Activated CD8-positive, alpha-beta memory T cell treated with anti-CD3 and anti-CD28 coated beads for 36 hours (primary cell): ENCODE results near the gene TBC1D2B. TPM values are rescaled to one million over a fixed set of nuclear protein-coding genes. Genes with fewer than 3 reads are reported as not detected.

Source experiments
- CTCF ChIA-PET: fragments of 350-600 bp; sonication (Branson Sonifier 250); formaldehyde crosslinking; loops from one replicate; lab custom pipeline; 2021; ENCODE audit warnings: antibody characterized with exemption; lab: Charles Lee
- POLR2A ChIA-PET: fragments of 350-600 bp; sonication (Branson Sonifier 250); formaldehyde crosslinking; loops from one replicate; lab custom pipeline; 2021; ENCODE audit warnings: antibody characterized with exemption; lab: Charles Lee
- total RNA-seq, 2 experiments: library from RNA; stranded (reverse); gene quantifications; one replicate each; pipeline ENCODE4 v1.2.3, GENCODE V29; 2021

Gene TBC1D2B
- total RNA-seq, 2 experiments from 2014 or later: 43.0 to 45.3 TPM

- POLR2A ChIA-PET: interaction anchor here (0.8 kb wide), 1 partner anchor 15 kb away, joined by 3 read pairs; no protein-coding TSS in a partner anchor
- CTCF ChIA-PET: interaction anchor here (1.2 kb wide), 1 partner anchor 30 kb away, joined by 5 read pairs; no protein-coding TSS in a partner anchor
Measured at GRCh38 chr15:78065284-78065872, 12.1 kb downstream of the TBC1D2B start.

- POLR2A ChIA-PET: no interaction called here
- CTCF ChIA-PET: no interaction called here
Measured at GRCh38 chr15:78064544-78064943, 13.0 kb downstream of the TBC1D2B start.

GRCh38 chr15:78063970-78064385 is 13.5 kb downstream of the TBC1D2B start:
- CTCF ChIA-PET: no interaction called here
- POLR2A ChIA-PET: no interaction called here

- POLR2A ChIA-PET: interaction anchor here (0.5 kb wide), 1 partner anchor 41 kb away, joined by 3 read pairs; no protein-coding TSS in a partner anchor
- CTCF ChIA-PET: no interaction called here
Measured at GRCh38 chr15:78063217-78063616, 14.3 kb downstream of the TBC1D2B start.

- CTCF ChIA-PET: interaction anchor here (0.7 to 2.0 kb wide), 4 partner anchors 10 to 46 kb away, joined by 3 to 9 read pairs (median 4); no protein-coding TSS in a partner anchor
- POLR2A ChIA-PET: no interaction called here
Measured at GRCh38 chr15:78061963-78062427, 15.5 kb downstream of the TBC1D2B start.

- CTCF ChIA-PET: no interaction called here
- POLR2A ChIA-PET: interaction anchor here (0.6 to 1.0 kb wide), 2 partner anchors 10 to 240 kb away, joined by 5 to 6 read pairs; partner anchors contain the start of gene SKIC8
Measured at GRCh38 chr15:78060232-78060631, 17.3 kb downstream of the TBC1D2B start.

GRCh38 chr15:78059110-78059839 is 18.2 kb downstream of the TBC1D2B start:
- POLR2A ChIA-PET: interaction anchor here (0.6 to 1.4 kb wide), 3 partner anchors 9 to 241 kb away, joined by 3 to 6 read pairs (median 3); partner anchors contain the start of gene SKIC8
- CTCF ChIA-PET: interaction anchor here (0.9 to 1.1 kb wide), 2 partner anchors 9 to 12 kb away, joined by 3 read pairs; no protein-coding TSS in a partner anchor

- POLR2A ChIA-PET: interaction anchor here (1.4 kb wide), 1 partner anchor 9 kb away, joined by 3 read pairs; no protein-coding TSS in a partner anchor
- CTCF ChIA-PET: interaction anchor here (0.9 to 1.1 kb wide), 2 partner anchors 9 to 100 kb away, joined by 3 read pairs; no protein-coding TSS in a partner anchor
Measured at GRCh38 chr15:78058401-78058935, 19.0 kb downstream of the TBC1D2B start.

GRCh38 chr15:78057803-78058202 is 19.7 kb downstream of the TBC1D2B start:
- ChIA-PET POLR2A (no interaction called here), CTCF (interaction anchor here (0.9 to 1.1 kb wide), 2 partner anchors 8 to 99 kb away, joined by 3 read pairs; no protein-coding TSS in a partner anchor)

GRCh38 chr15:78056714-78057269 is 20.7 kb downstream of the TBC1D2B start:
- POLR2A ChIA-PET: no interaction called here
- CTCF ChIA-PET: interaction anchor here (0.7 to 1.4 kb wide), 3 partner anchors 12 to 98 kb away, joined by 3 to 7 read pairs (median 3); no protein-coding TSS in a partner anchor

- ChIA-PET CTCF (interaction anchor here (0.7 to 1.4 kb wide), 4 partner anchors 11 to 97 kb away, joined by 3 to 7 read pairs (median 3); no protein-coding TSS in a partner anchor), POLR2A (no interaction called here)
Measured at GRCh38 chr15:78055919-78056713, 21.4 kb downstream of the TBC1D2B start.

GRCh38 chr15:78054966-78055365 is 22.5 kb downstream of the TBC1D2B start:
- CTCF ChIA-PET: interaction anchor here (1.3 to 1.5 kb wide), 3 partner anchors 10 to 53 kb away, joined by 3 to 5 read pairs (median 4); no protein-coding TSS in a partner anchor
- POLR2A ChIA-PET: no interaction called here

- ChIA-PET POLR2A (no interaction called here), CTCF (interaction anchor here (1.3 to 1.5 kb wide), 3 partner anchors 9 to 53 kb away, joined by 3 to 5 read pairs (median 4); no protein-coding TSS in a partner anchor)
Measured at GRCh38 chr15:78054518-78054917, 23.0 kb downstream of the TBC1D2B start.

- ChIA-PET CTCF (interaction anchor here (1.2 to 7.1 kb wide), 5 partner anchors 9 to 56 kb away, joined by 3 to 58 read pairs (median 5); no protein-coding TSS in a partner anchor), POLR2A (interaction anchor here (0.6 to 1.3 kb wide), 2 partner anchors 15 to 17 kb away, joined by 3 to 4 read pairs; no protein-coding TSS in a partner anchor)
Measured at GRCh38 chr15:78052545-78052944, 25.0 kb downstream of the TBC1D2B start.

GRCh38 chr15:78052001-78052401 is 25.5 kb downstream of the TBC1D2B start:
- CTCF ChIA-PET: interaction anchor here (1.2 to 7.1 kb wide), 6 partner anchors 9 to 56 kb away, joined by 3 to 58 read pairs (median 6); no protein-coding TSS in a partner anchor
- POLR2A ChIA-PET: interaction anchor here (0.6 to 1.3 kb wide), 2 partner anchors 16 kb away, joined by 3 to 4 read pairs; no protein-coding TSS in a partner anchor

- ChIA-PET POLR2A (interaction anchor here (1.2 to 2.2 kb wide), 3 partner anchors 16 to 98 kb away, joined by 3 to 21 read pairs (median 3); partner anchors contain the start of gene IDH3A), CTCF (interaction anchor here (1.2 to 7.1 kb wide), 6 partner anchors 10 to 57 kb away, joined by 3 to 58 read pairs (median 6); no protein-coding TSS in a partner anchor)
Measured at GRCh38 chr15:78051596-78051995, 25.9 kb downstream of the TBC1D2B start.

- ChIA-PET POLR2A (interaction anchor here (0.8 to 2.2 kb wide), 6 partner anchors 10 to 98 kb away, joined by 3 to 21 read pairs (median 3); partner anchors contain the start of gene IDH3A), CTCF (interaction anchor here (0.8 to 7.1 kb wide), 8 partner anchors 9 to 58 kb away, joined by 3 to 58 read pairs (median 6); no protein-coding TSS in a partner anchor)
Measured at GRCh38 chr15:78050826-78051225, 26.7 kb downstream of the TBC1D2B start.
